GM12878 (cell line): ENCODE measurements around the gene ANO4. TPM values are rescaled to one million over a fixed set of nuclear protein-coding genes. Genes with fewer than 3 reads are reported as not detected.

Experiments
- ATAC-seq: fragments of 200-7000 bp; cut with Tn5 transposase; 3 replicates; pipeline ENCODE4 v1.9.1; 2020; ENCODE audit warnings: mild to moderate bottlenecking, moderate library complexity
- BruUV-seq: library from RNA; stranded (reverse); fragments of 400-500 nt; replicated peaks from 2 replicates; lab custom pipeline; 2021; lab: Mats Ljungman, UMichigan
- CTCF ChIA-PET: fragments of 300-600 bp; sonication (Branson Sonifier 250); formaldehyde crosslinking; extraction: SDS; loops from one replicate; lab custom pipeline; 2021; ENCODE audit warnings: inconsistent platforms; lab: Yijun Ruan, JAX
- POLR2A ChIA-PET: fragments of 350-600 bp; formaldehyde crosslinking; extraction: SDS; loops from one replicate; lab custom pipeline; 2021; ENCODE audit warnings: inconsistent platforms; lab: Charles Lee
- RAD21 ChIA-PET: fragments of 300-600 bp; sonication (Branson Sonifier 250); formaldehyde crosslinking; loops from one replicate; lab custom pipeline; 2023; ENCODE audit warnings: antibody characterized with exemption; ENCODE audit not compliant: unreplicated experiment; lab: Charles Lee
- SMC1A ChIA-PET: fragments of 300-600 bp; sonication (Branson Sonifier 250); formaldehyde crosslinking; loops from one replicate; lab custom pipeline; 2023; ENCODE audit not compliant: unreplicated experiment, uncharacterized antibody; lab: Charles Lee
- DNase-seq: peaks from one replicate; pipeline ENCODE4 v3.0.0-alpha.2; 2011; ENCODE audit warnings: low read depth, low spot score
- FAIRE-seq: peaks from 3 replicates; lab custom pipeline; 2011; peaks lifted over from hg19 to GRCh38; lab: Jason Lieb, UNC
- H2AFZ ChIP-seq: 2 replicates; pipeline ENCODE4 v1.6.0; 2011; ENCODE audit warnings: low read depth, low read length, control low read depth; ENCODE audit not compliant: control insufficient read depth
- H3K27ac ChIP-seq: 2 replicates; pipeline ENCODE4 v1.5.1; 2011; ENCODE audit warnings: control low read depth; ENCODE audit not compliant: control insufficient read depth, insufficient read depth
- H3K27me3 ChIP-seq, 2 experiments: replicated peaks in 1 of 2; 2 replicates each; pipeline versions ENCODE4 v1.6.0 to v1.6.1; 2011; ENCODE audit warnings: low read length in 1 of 2; ENCODE audit not compliant: control insufficient read depth in 2 of 2, insufficient read depth in 2 of 2
- H3K36me3 ChIP-seq, 2 experiments: 2 replicates each; pipeline ENCODE4 v1.5.1; 2011; ENCODE audit warnings: low read length in 1 of 2; ENCODE audit not compliant: control insufficient read depth in 2 of 2, insufficient read depth in 2 of 2
- H3K4me1 ChIP-seq: 2 replicates; pipeline ENCODE4 v1.6.1; 2011; ENCODE audit warnings: mild to moderate bottlenecking, low read length, moderate library complexity, mixed read lengths; ENCODE audit not compliant: control insufficient read depth, insufficient read depth
- H3K4me2 ChIP-seq: 2 replicates; pipeline ENCODE4 v1.6.0; 2011; ENCODE audit warnings: control low read depth; ENCODE audit not compliant: control insufficient read depth, insufficient read depth
- H3K4me3 ChIP-seq: fragments of 200-600 bp; sonication (generic); 2 replicates; pipeline ENCODE4 v1.5.1; 2016
- H3K79me2 ChIP-seq: 2 replicates; pipeline ENCODE4 v1.6.0; 2011; ENCODE audit warnings: low read length; ENCODE audit not compliant: control insufficient read depth, insufficient read depth
- H3K9ac ChIP-seq: 2 replicates; pipeline ENCODE4 v1.8.0; 2011; ENCODE audit warnings: low read length, control low read depth, mixed read lengths; ENCODE audit not compliant: control insufficient read depth, insufficient read depth
- H3K9me3 ChIP-seq: replicated peaks from 3 replicates; pipeline ENCODE4 v1.5.1; 2011; ENCODE audit warnings: mild to moderate bottlenecking, low read length; ENCODE audit not compliant: control insufficient read depth, insufficient read depth
- H4K20me1 ChIP-seq: 2 replicates; pipeline ENCODE4 v1.6.0; 2011; ENCODE audit not compliant: control insufficient read depth, insufficient read depth
- EZH2 ChIP-seq: IDR thresholded peaks from 2 replicates; pipeline ENCODE4 v1.6.1; 2012; ENCODE audit warnings: low read depth, mild to moderate bottlenecking, control low read depth, inconsistent platforms, low read length, borderline replicate concordance; ENCODE audit not compliant: control insufficient read depth
- JUNB ChIP-seq: IDR thresholded peaks from 2 replicates; pipeline ENCODE4 v1.6.1; 2016; ENCODE audit warnings: antibody characterized with exemption, mild to moderate bottlenecking
- KLF5 ChIP-seq: fragments of 450-650 bp; IDR thresholded peaks from 2 replicates; pipeline ENCODE4 v1.6.1; 2014; ENCODE audit warnings: mild to moderate bottlenecking; ENCODE audit not compliant: partially characterized antibody
- NFYB ChIP-seq: IDR thresholded peaks from 2 replicates; pipeline ENCODE4 v1.6.1; 2011; ENCODE audit warnings: low read depth, mild to moderate bottlenecking, low read length, improper control_type of control experiment, moderate library complexity; ENCODE audit not compliant: insufficient read depth
- RBBP5 ChIP-seq: fragments of 200-600 bp; sonication (generic); conservative IDR thresholded peaks from 2 replicates; pipeline ENCODE4 v1.6.1; 2016
- RUNX3 ChIP-seq: IDR thresholded peaks from 2 replicates; pipeline ENCODE4 v1.6.1; 2012; ENCODE audit warnings: low read length, inconsistent platforms
- ZBED1 ChIP-seq: IDR thresholded peaks from 2 replicates; pipeline ENCODE4 v1.6.1; 2016; ENCODE audit warnings: borderline replicate concordance
- ZBTB40 ChIP-seq: fragments of 450-650 bp; IDR thresholded peaks from 2 replicates; pipeline ENCODE4 v1.6.1; 2016; ENCODE audit warnings: mild to moderate bottlenecking, moderate library complexity, borderline replicate concordance
- WGBS: methylation state at CpG from one replicate; pipeline ENCODE4 v1.1.6; 2016; ENCODE audit warnings: low lambda C conversion rate; ENCODE audit not compliant: insufficient replicate concordance, insufficient coverage; ENCODE audit errors: missing lambda C conversion rate; 5-methylcytosine and 5-hydroxymethylcytosine counted together
- in situ Hi-C: fragments of 300-500 bp; cut with MboI; formaldehyde crosslinking; loops from 9 replicates; pipeline ENCODE4 v1.14.3; 2018; ENCODE audit warnings: mixed read lengths
- intact Hi-C: fragments of 100-400 bp; cut with micrococcal nuclease; formaldehyde crosslinking; loops from one replicate; pipeline ENCODE4 v1.14.2; 2022; ENCODE audit not compliant: unreplicated experiment
- polyA plus RNA-seq, 11 experiments: library from polyadenylated mRNA; depleted of rRNA in 4 of 11; unstranded in 6 of 11; stranded (reverse) in 5 of 11; fragments of >200 nt; fragmentation: Nextera tagmentation in 4 of 11; fragmentation: Illumina TruSeq in 1 of 11; extraction: Ambion mirVana in 4 of 11; extraction: Trizol in 1 of 11; gene quantifications; 1 replicate in 1 of 11; 2 replicates in 10 of 11; pipeline versions ENCODE4 v1.2.1 to v1.2.3, GENCODE V29; 2011 to 2016; ENCODE audit warnings: inconsistent platforms in 2 of 11, missing spikeins in 2 of 11, low read depth in 1 of 11
- total RNA-seq, 4 experiments: library from RNA; depleted of rRNA in 3 of 4; stranded (reverse); fragments of >200 nt in 3 of 4; fragmentation: Illumina TruSeq in 1 of 4; extraction: Trizol in 1 of 4; gene quantifications; 2 replicates each; pipeline versions ENCODE4 v1.2.1 to v1.2.3, GENCODE V29; 2013 to 2021

Gene ANO4
- total and polyA plus RNA-seq, 10 of the 15 experiments (the other 5 are each of a cell fraction or from before 2014, with no cell fraction given): not detected

- H3K27me3 ChIP-seq: 0 out of 4 replicates have a peak, but pooled peaks cover 0 to under 1% of the 10 kb centered on the region in 2 experiments
- BruUV-seq: no TSS peak
- H3K36me3 ChIP-seq: no peaks in the 10 kb centered on the region
- no peak overlapping the region for H3K4me3 ChIP-seq
- intact Hi-C loops (no loop called here), in situ Hi-C loops (no loop called here)
- no peaks in the 10 kb centered on the region for H4K20me1 ChIP-seq
- H2AFZ ChIP-seq: no peak overlapping the region
- TF ChIP-seq ZBED1 (no peak), ZBTB40 (no peak), NFYB (no peak), EZH2 (no peak), JUNB (no peak), RBBP5 (no peak), RUNX3 (no peak), KLF5 (no peak)
- ChIA-PET RAD21 (no interaction called here), POLR2A (no interaction called here), CTCF (no interaction called here), SMC1A (no interaction called here)
- FAIRE-seq: no peak
- no peak overlapping the region for H3K27ac ChIP-seq
- no peak for DNase-seq
- no peak for ATAC-seq
- no peaks in the 10 kb centered on the region for H3K9me3 ChIP-seq
- no peak overlapping the region for H3K4me2 ChIP-seq
- 3% methylated on average over 1 of the region's 1 CpG for WGBS
- no peaks in the 10 kb centered on the region for H3K79me2 ChIP-seq
- no peaks in the 10 kb centered on the region for H3K4me1 ChIP-seq
- H3K9ac ChIP-seq: no peak overlapping the region
These were observed 63.4 kb downstream of the ANO4 start for GRCh38 chr12:100857971-100858370.
